Measurements from ENCODE around the gene CENPN.

- no peak for TF ChIP-seq BHLHE40 (IDR thresholded peaks at IDR 0.05; ENCODE audit: borderline replicate concordance)
- TF ChIP-seq SP1 (IDR thresholded peaks at IDR 0.05), result no peak
- no peak for TF ChIP-seq LEF1 (IDR thresholded peaks at IDR 0.05; ENCODE audit: borderline replicate concordance)
- TF ChIP-seq ARNT (IDR thresholded peaks at IDR 0.05), result no peak
- TF ChIP-seq HDGF (IDR thresholded peaks at IDR 0.05; ENCODE audit: borderline replicate concordance), result no peak
- no peak for TF ChIP-seq PKNOX1 (IDR thresholded peaks at IDR 0.05)
- TF ChIP-seq TARDBP (IDR thresholded peaks at IDR 0.05), result no peak
- no peak for TF ChIP-seq FOXK2 (IDR thresholded peaks at IDR 0.05)
Observed at GRCh38 chr16:80992676-80993293, 14.2 kb upstream of the CENPN start.
